Dermis blood vessel endothelial cell (primary cell): Measurements from ENCODE around the gene SKP1. TPM values are rescaled to one million over a fixed set of nuclear protein-coding genes. Genes with fewer than 3 reads are reported as not detected.
"Not testable (repeated sequence)": the region's sequence is repeated elsewhere in the genome, so short reads cannot be mapped to it uniquely, and the experiment has no call there.

Experiments
- DNase-seq: peaks from one replicate; pipeline ENCODE4 v3.0.0; 2010
- total RNA-seq: library from RNA; depleted of rRNA; stranded (reverse); fragments of >200 nt; gene quantifications from 2 replicates; pipeline ENCODE4 v1.2.3, GENCODE V29; 2014

The SKP1 gene
- total RNA-seq, 1 donor from 2014 or later, result 172 TPM

- DNase-seq, result no peak
Observed at GRCh38 chr5:134177369-134178095, 782 bp upstream of the SKP1 start.

- peak; percentile 48 for DNase-seq
Observed at GRCh38 chr5:134175921-134176510, 734 bp downstream of the SKP1 start.

- peak; percentile 40 for DNase-seq
Observed at GRCh38 chr5:134174841-134175839, 1.6 kb downstream of the SKP1 start.

GRCh38 chr5:134171972-134172371 lies 4.8 kb downstream of the SKP1 start:
- no peak for DNase-seq

- DNase-seq, result no peak
Observed at GRCh38 chr5:134162592-134162991, 14.2 kb downstream of the SKP1 start.

- no peak for DNase-seq
Observed at GRCh38 chr5:134161513-134162395, 15.0 kb downstream of the SKP1 start.

- DNase-seq, result no peak
Observed at GRCh38 chr5:134153657-134154056, 23.1 kb downstream of the SKP1 start.

GRCh38 chr5:134153241-134153640 lies 23.5 kb downstream of the SKP1 start:
- no peak for DNase-seq

GRCh38 chr5:134152173-134152832 lies 24.4 kb downstream of the SKP1 start:
- not testable (repeated sequence) for DNase-seq

- no peak for DNase-seq
Observed at GRCh38 chr5:134151723-134152122, 25.0 kb downstream of the SKP1 start.

- DNase-seq, result no peak
Observed at GRCh38 chr5:134149571-134150303, 27.0 kb downstream of the SKP1 start.

- no peak for DNase-seq
Observed at GRCh38 chr5:134148986-134149539, 27.7 kb downstream of the SKP1 start.

- DNase-seq, result no peak
Observed at GRCh38 chr5:134148316-134148715, 28.4 kb downstream of the SKP1 start.

GRCh38 chr5:134146651-134147518 lies 29.9 kb downstream of the SKP1 start:
- no peak for DNase-seq

- DNase-seq, result peak; percentile 86
Observed at GRCh38 chr5:134145779-134146581, 30.8 kb downstream of the SKP1 start.

- no peak for DNase-seq
Observed at GRCh38 chr5:134145041-134145757, 31.6 kb downstream of the SKP1 start.

GRCh38 chr5:134143944-134144941 lies 32.5 kb downstream of the SKP1 start:
- DNase-seq, result no peak
